ENCODE measurements around the gene CREBRF.

CREBRF gene

DNA sequence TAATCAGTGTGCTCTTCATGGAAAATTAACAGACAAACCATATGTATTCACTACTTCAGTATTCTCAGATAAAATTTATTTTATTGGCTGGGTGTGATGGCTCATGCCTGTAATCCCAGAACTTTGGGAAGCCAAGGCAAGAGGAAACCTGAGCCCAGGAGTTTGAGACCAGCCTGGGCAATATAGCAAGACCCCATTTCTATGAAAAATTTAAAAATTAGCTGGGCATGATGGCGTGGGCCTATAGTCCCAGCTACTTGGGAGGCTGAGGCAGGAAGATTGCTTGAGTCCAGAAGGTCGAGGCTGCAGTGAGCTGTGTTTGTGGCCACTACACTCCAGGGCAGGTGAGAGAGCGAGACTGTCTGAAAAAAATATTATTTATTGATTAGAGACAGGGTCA is 23.4 kb upstream of the CREBRF start:
- Histone ChIP-seq H4K20me1 (ENCODE audit: insufficient read depth) (no peaks in the 10 kb centered on the region), H3K4me1 (ENCODE audit: low read depth, poor library complexity, severe bottlenecking) (peaks cover 53% of the 10 kb centered on the region), H3K27ac (no peak overlapping the region), H3K9ac (no peak overlapping the region), H3K36me3 (ENCODE audit: insufficient read depth) (no peaks in the 10 kb centered on the region), H3K4me3 (IDR thresholded peaks at IDR 0.05; ENCODE audit: insufficient read depth, low read depth, low read length) (no peak overlapping the region), H3K4me2 (0 out of 2 replicates have a peak overlapping the region, but pooled peaks have one; percentile 3), H2AFZ (ENCODE audit: low read depth) (no peak overlapping the region), H3K27me3 (ENCODE audit: insufficient read depth, low read depth) (no peaks in the 10 kb centered on the region), H3K79me2 (ENCODE audit: insufficient read depth, low read depth) (peaks cover 35% of the 10 kb centered on the region; the same call in 1 of the 2 replicates)
- TF ChIP-seq, protein P1, sequence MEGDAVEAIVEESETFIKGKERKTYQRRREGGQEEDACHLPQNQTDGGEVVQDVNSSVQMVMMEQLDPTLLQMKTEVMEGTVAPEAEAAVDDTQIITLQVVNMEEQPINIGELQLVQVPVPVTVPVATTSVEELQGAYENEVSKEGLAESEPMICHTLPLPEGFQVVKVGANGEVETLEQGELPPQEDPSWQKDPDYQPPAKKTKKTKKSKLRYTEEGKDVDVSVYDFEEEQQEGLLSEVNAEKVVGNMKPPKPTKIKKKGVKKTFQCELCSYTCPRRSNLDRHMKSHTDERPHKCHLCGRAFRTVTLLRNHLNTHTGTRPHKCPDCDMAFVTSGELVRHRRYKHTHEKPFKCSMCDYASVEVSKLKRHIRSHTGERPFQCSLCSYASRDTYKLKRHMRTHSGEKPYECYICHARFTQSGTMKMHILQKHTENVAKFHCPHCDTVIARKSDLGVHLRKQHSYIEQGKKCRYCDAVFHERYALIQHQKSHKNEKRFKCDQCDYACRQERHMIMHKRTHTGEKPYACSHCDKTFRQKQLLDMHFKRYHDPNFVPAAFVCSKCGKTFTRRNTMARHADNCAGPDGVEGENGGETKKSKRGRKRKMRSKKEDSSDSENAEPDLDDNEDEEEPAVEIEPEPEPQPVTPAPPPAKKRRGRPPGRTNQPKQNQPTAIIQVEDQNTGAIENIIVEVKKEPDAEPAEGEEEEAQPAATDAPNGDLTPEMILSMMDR (conservative IDR thresholded peaks at IDR 0.05; ENCODE audit: low read depth, low read length), result no peak

DNA sequence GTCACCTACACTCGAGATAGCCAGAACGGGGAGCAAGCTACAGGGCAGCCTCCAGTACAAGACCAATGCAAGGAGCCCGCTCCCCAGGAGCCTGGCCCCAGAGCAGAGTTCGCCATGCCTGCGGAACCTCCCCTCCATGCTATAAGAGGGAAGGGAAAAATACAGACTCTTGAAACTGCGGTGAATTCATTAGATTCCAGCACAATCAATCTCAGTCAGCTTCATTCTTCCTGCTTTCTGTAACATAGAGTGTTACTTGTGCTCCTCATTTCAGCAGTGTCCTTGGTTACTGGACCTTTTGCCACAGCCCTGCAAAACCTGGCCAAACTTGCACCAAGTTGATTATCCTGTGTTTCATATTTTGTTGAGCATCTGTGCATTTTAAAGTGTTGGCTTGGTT is 22.2 kb upstream of the CREBRF start:
- Histone ChIP-seq H3K4me1 (ENCODE audit: low read depth, poor library complexity, severe bottlenecking) (peaks cover 53% of the 10 kb centered on the region), H3K4me3 (IDR thresholded peaks at IDR 0.05; ENCODE audit: insufficient read depth, low read depth, low read length) (no peak overlapping the region), H4K20me1 (ENCODE audit: insufficient read depth) (no peaks in the 10 kb centered on the region), H3K9ac (no peak overlapping the region), H3K4me2 (peak overlapping the region; percentile 99; the same call in 1 of the 2 replicates), H2AFZ (ENCODE audit: low read depth) (no peak overlapping the region), H3K36me3 (ENCODE audit: insufficient read depth) (no peaks in the 10 kb centered on the region), H3K27ac (peak overlapping the region; percentile 97; the same call in 1 of the 2 replicates), H3K79me2 (ENCODE audit: insufficient read depth, low read depth) (peaks cover 32% of the 10 kb centered on the region; the same call in 1 of the 2 replicates), H3K27me3 (ENCODE audit: insufficient read depth, low read depth) (no peaks in the 10 kb centered on the region)
- TF ChIP-seq, protein P1 (conservative IDR thresholded peaks at IDR 0.05; ENCODE audit: low read depth, low read length), result no peak

DNA sequence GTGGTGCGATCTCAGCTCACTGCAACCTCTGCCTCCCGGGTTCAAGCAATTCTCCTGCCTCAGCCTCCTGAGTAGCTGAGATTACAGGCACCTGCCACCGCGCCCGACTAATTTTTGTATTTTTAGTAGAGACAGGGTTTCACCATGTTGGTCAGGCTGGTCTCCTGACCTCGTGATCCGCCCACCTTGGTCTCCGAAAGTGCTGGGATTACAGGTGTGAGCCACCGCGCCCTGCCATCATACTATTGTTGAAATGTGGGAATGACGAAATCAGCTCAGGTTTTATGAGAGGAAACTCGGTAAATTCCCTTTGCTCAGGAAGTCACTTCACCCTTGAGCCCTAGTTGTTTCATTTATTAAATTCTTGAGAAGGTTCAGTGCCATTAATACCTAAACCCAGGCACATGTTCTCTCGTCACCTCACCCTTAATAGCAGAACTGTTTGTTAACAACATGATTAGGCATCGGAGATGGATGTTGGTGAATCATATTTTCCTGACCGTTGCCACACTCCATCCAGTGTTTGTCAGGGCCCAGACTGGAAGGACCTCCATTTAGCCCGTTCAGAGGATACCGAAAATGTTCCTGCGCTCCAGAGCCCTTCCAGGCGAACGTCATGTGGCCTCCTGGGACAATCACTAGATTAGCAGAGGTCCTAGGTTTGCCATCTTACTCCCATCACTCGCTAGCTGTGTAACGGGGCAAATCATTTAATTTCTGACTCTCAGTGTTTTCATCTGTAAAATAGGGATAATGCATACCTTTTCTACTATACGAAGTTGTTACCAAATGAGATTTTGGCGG is 20.0 kb upstream of the CREBRF start:
- Histone ChIP-seq H3K79me2 (ENCODE audit: insufficient read depth, low read depth) (peaks cover 30% of the 10 kb centered on the region; the same call in 1 of the 2 replicates), H3K27ac (peak overlapping the region; percentile 97), H3K4me2 (peak overlapping the region; percentile 99), H3K4me1 (ENCODE audit: low read depth, poor library complexity, severe bottlenecking) (peaks cover 53% of the 10 kb centered on the region), H3K4me3 (IDR thresholded peaks at IDR 0.05; ENCODE audit: insufficient read depth, low read depth, low read length) (no peak overlapping the region), H3K9ac (peak overlapping the region; percentile 59), H4K20me1 (ENCODE audit: insufficient read depth) (no peaks in the 10 kb centered on the region), H3K27me3 (ENCODE audit: insufficient read depth, low read depth) (no peaks in the 10 kb centered on the region), H3K36me3 (ENCODE audit: insufficient read depth) (no peaks in the 10 kb centered on the region), H2AFZ (ENCODE audit: low read depth) (0 out of 2 replicates have a peak overlapping the region, but pooled peaks have one; percentile 10)
- TF ChIP-seq, protein P1 (conservative IDR thresholded peaks at IDR 0.05; ENCODE audit: low read depth, low read length), result no peak

DNA sequence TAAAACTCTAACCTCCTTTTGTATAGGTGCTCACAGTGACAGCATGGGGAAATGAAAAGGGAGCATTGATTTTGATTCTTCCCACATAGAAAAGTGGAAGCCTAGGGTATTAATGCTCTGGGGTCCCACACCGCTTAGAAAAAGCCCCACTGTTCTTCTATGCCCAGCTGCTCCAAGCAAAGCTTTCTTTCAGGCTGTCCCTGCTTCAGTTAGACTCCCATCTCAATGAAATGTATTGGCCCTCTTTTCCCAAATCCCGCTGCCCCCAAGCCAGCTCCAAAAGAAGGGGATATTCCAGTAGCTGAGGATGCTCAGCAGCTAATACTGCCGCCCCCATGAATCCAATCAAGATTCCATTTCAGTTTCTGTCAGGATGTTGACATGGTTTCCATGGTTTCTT is 17.0 kb upstream of the CREBRF start:
- H3K4me3 ChIP-seq (IDR thresholded peaks at IDR 0.05; ENCODE audit: insufficient read depth, low read depth, low read length), result no peak overlapping the region
- H3K9ac ChIP-seq, result no peak overlapping the region
- H3K79me2 ChIP-seq (ENCODE audit: insufficient read depth, low read depth), result 0 out of 2 replicates have a peak, but pooled peaks cover 6% of the 10 kb centered on the region
- H3K4me1 ChIP-seq (ENCODE audit: low read depth, poor library complexity, severe bottlenecking), result peaks cover 33% of the 10 kb centered on the region
- H3K27ac ChIP-seq, result no peak overlapping the region
- TF ChIP-seq, protein P1 (conservative IDR thresholded peaks at IDR 0.05; ENCODE audit: low read depth, low read length), result no peak
- no peak overlapping the region for H3K4me2 ChIP-seq
- H4K20me1 ChIP-seq (ENCODE audit: insufficient read depth), result no peaks in the 10 kb centered on the region
- H2AFZ ChIP-seq (ENCODE audit: low read depth), result no peak overlapping the region
- H3K36me3 ChIP-seq (ENCODE audit: insufficient read depth), result no peaks in the 10 kb centered on the region
- no peaks in the 10 kb centered on the region for H3K27me3 ChIP-seq (ENCODE audit: insufficient read depth, low read depth)
